HG02970 (cell line): Measurements from ENCODE around the gene ATP8A1.
"Not testable (repeated sequence)": the region's sequence is repeated elsewhere in the genome, so short reads cannot be mapped to it uniquely, and the experiment has no call there.

ENCODE experiments used
- ATAC-seq: cut with Tn5 transposase; IDR thresholded peaks from one replicate; pipeline ENCODE4 v1.9.1; 2021; ENCODE audit warnings: mild to moderate bottlenecking, moderate library complexity, moderate number of reproducible peaks; ENCODE audit not compliant: unreplicated experiment, low FRiP score

The ATP8A1 gene

DNA sequence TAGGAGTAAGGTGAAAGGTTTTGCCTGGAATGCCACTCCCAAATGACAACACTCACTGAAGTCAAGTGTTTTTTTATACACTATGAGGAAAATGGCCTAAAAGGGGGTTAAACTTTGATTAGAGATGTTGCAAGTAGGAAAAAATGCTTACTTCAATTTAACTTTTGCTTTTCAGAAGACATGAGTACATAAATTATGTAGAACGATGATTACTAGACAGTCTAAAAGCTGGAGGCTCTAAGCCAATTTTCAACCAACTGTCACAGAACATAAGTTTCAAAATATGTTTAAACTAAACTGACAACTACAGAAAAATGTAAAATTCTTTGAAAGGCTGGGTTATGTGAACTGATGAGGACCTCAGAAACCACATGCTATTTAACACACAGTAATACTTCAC lies 176.2 kb downstream of the ATP8A1 start:
- ATAC-seq: no peak

DNA sequence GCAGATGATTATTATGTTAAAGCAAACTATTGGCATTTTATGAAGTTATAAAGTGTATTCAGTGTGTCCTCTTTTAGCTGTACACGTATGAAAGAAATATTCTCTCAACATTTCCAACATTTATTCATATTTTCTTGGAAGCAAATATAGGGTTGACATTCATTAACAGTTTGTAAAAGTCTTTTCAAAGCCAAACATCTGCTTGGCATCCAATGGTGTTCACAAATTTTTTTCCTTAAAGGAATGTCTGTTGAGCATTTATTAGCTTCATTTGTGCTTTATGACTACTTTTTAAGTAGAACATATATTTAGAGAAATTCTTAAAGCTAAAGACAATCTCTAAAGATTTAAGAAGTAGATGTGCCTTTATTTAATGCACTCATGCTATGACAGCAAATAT lies 176.6 kb downstream of the ATP8A1 start:
- ATAC-seq: no peak

GRCh38 chr4:42478946-42479345 lies 178.0 kb downstream of the ATP8A1 start:
- ATAC-seq: no peak

DNA sequence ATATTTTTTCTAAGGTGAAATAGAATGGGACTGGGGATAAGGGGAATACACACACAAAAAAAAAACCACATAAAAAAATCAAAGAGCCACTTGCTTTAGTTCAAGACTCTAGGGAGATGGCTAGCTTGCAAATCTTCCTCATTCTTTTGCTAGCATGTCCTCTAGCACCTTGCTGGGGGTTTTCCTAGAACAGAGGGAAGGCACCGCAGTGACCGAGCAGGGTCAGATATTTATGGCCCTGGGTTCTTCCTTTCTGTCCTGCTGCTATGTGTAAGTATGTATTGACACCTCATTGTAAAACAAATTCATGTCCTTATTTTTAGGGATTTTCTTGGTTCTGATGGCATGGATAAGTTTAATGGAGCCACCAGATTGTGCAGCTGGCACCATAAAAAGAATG lies 178.4 kb downstream of the ATP8A1 start:
- ATAC-seq: no peak

DNA sequence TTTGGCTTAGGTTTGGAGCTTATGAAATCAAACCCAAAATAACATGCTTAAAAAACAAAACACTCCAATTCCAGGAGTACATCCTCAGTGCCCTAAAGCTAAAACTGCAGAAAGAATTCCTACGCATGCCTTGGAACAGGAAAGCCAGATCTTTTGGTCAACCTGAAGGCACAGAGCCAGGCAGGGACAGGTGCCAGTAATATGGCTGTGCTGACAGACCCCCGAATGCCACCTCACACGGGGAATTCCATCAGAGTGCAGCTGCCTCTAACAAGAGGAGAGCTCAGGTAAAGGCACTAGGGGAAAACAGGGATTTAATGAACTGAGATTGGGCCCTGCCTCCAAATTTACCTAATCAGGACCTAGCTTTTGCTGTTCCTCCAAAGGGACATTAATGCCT lies 182.5 kb downstream of the ATP8A1 start:
- no peak for ATAC-seq

- no peak for ATAC-seq
Measured at GRCh38 chr4:42473071-42473684, 183.7 kb downstream of the ATP8A1 start.

GRCh38 chr4:42471896-42472295 lies 185.0 kb downstream of the ATP8A1 start:
- no peak for ATAC-seq

DNA sequence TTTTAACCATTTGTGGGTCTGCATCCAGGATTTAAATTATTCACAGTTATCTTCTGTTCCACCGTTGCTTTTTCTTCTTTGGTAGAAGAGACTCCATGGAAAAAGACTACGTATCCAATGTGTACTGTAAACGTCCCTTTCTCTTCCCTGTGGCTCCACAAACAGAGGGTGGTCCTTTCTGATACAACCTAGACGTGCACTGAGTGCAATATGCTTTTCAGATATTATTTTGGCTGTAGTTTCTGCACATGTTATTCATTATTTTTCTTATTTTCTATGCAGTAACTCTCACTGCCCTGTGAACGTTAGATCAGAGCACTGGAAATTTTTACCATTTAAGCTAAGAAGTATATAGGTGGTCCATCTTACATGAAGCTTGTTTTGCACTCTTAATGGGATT lies 186.9 kb downstream of the ATP8A1 start:
- ATAC-seq: no peak

DNA sequence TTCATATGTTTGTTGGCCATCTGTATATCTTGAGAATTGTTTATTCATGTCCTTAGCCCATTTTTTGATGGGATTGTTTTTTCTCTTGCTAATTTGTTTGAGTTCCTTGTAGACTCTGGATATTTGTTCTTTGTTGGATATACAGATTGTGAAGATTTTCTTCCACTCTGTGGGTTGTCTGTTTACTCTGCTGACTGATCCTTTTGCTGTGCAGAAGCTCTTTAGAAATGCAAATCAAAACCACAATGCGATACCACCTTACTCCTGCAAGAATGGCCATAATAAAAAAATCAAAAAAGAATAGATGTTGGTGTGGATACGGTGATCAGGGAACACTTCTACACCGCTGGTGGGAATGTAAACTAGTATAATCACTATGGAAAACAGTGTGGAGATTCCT lies 189.1 kb downstream of the ATP8A1 start:
- not testable (repeated sequence) for ATAC-seq

- no peak for ATAC-seq
Measured at GRCh38 chr4:42466273-42466844, 190.5 kb downstream of the ATP8A1 start.

DNA sequence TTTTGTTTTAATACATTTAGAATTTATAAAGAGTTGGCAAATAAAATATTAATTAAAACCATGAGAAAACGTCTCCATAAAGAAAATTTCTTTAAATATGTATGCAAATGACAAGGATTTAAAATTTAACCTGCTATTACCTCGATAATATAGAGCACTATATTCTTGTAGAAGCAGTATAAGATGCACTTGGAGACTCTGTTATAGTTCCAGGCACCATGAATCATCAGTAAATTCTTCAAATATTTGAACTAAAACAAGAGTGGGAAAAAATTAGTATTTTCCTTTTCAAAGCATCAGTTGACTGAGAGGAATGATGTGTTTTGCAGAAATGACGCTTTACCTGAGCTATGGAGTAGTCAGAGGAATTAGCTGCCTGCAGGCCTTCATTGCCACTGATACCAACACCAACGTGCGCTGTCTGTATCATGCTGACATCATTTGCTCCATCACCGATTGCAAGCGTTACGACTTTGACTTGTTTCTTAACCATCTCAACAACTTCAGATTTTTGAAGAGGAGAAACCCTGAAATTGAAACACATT lies 192.3 kb downstream of the ATP8A1 start:
- no peak for ATAC-seq

- ATAC-seq: not testable (repeated sequence)
Measured at GRCh38 chr4:42461216-42461615, 195.7 kb downstream of the ATP8A1 start.

GRCh38 chr4:42460043-42460442 lies 196.9 kb downstream of the ATP8A1 start:
- peak; percentile 69 for ATAC-seq

- ATAC-seq: no peak
Measured at GRCh38 chr4:42458657-42459056, 198.2 kb downstream of the ATP8A1 start.

- no peak for ATAC-seq
Measured at GRCh38 chr4:42454755-42455420, 202.0 kb downstream of the ATP8A1 start.

DNA sequence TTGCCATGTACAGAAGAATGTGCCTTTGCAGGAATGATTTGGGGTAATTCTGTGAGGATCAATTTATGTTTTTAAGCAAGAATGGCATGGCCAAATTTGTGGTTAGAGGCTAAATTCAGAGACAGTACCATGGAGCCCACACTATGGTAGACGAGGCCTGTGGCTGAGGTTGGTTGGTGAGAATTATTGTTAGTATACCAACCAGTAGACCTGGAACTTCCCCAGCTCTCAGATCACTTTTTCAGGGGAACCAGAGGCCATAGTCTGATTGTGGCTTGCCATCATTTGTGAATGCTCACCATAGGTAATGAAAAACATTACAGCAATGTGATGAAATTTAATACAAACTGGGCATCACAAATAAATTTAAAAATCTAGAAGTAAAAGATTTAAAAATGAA lies 203.3 kb downstream of the ATP8A1 start:
- no peak for ATAC-seq

- ATAC-seq: no peak
Measured at GRCh38 chr4:42452823-42453222, 204.1 kb downstream of the ATP8A1 start.

GRCh38 chr4:42446823-42447222 lies 210.1 kb downstream of the ATP8A1 start:
- ATAC-seq: no peak

DNA sequence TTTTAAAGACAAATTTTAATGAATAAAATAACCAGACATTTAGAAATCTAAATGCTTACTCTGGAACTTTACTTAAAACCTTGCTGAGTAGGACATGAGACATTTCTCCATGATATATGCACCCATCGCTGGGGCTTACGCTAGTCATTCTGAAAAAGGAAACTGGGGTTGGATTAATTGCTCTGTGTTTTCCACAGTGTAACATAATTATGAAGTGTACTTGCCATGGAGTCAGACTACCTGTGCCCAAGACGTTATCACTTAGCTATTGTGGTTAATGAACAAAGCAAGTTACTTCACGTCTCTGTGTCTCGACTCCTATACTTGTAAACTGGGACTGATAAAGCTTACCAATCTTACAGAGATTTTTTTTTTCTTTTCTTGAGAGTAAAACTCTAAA lies 211.9 kb downstream of the ATP8A1 start:
- no peak for ATAC-seq

DNA sequence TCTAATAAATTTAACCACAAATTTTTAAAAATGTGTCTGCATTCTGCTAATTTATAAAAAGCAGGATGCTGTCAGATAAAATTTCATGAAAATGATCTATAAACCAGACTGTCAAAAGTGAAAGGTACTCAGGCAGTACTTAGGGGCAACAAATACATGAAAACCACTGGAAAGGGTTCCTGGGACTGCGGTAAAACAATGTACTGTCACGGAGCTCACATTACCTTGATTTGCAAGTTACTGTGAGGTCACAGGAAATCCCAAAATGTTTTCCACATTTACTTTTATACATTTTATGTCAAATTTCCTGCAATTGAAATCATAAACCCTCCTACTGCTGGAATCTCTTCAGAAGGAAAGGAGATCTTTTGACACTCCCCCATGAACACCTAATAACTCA lies 214.3 kb downstream of the ATP8A1 start:
- no peak for ATAC-seq

GRCh38 chr4:42440083-42440482 lies 216.8 kb downstream of the ATP8A1 start:
- ATAC-seq: no peak
